ENCODE results near the gene PCCB.

DNA sequence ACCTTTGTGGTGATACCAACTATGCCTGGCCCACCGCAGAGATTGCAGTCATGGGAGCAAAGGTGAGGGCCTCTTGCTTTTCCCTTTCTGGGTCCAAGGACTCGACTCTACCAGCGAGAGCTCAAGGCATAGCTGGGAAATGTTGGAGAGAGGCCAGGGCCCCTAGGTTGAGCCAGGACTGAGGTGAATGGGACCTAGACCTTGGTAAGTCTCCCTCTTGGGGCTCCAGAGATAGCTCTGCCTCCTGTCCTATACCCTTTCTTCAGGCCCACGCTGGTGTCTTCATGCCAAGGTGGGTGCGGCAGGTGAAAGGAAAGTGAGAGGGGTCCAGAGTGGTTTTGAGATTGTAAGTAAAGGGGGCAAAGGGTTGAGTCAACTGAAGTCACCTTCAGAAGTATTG, 77.5 kb downstream of the PCCB start:
- TF ChIP-seq EZH2 (IDR thresholded peaks at IDR 0.05; ENCODE audit: low read depth), result no peak
- TF ChIP-seq, protein P1, sequence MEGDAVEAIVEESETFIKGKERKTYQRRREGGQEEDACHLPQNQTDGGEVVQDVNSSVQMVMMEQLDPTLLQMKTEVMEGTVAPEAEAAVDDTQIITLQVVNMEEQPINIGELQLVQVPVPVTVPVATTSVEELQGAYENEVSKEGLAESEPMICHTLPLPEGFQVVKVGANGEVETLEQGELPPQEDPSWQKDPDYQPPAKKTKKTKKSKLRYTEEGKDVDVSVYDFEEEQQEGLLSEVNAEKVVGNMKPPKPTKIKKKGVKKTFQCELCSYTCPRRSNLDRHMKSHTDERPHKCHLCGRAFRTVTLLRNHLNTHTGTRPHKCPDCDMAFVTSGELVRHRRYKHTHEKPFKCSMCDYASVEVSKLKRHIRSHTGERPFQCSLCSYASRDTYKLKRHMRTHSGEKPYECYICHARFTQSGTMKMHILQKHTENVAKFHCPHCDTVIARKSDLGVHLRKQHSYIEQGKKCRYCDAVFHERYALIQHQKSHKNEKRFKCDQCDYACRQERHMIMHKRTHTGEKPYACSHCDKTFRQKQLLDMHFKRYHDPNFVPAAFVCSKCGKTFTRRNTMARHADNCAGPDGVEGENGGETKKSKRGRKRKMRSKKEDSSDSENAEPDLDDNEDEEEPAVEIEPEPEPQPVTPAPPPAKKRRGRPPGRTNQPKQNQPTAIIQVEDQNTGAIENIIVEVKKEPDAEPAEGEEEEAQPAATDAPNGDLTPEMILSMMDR (conservative IDR thresholded peaks at IDR 0.05), result no peak

Data from PC-9 (cell line).